SK-N-SH (cell line): ENCODE measurements around the gene RAC3. TPM values are rescaled to one million over a fixed set of nuclear protein-coding genes. Genes with fewer than 3 reads are reported as not detected.

Experiments
- CTCF ChIA-PET: fragments of 300-600, 350-600 bp; formaldehyde crosslinking; extraction: SDS; loops from one replicate; lab custom pipeline; 2021; lab: Yijun Ruan, JAX
- POLR2A ChIA-PET: fragments of 350-600 bp; sonication (Branson Sonifier 250); formaldehyde crosslinking; extraction: SDS; loops from one replicate; lab custom pipeline; 2020; ENCODE audit warnings: antibody characterized with exemption, inconsistent platforms; lab: Yijun Ruan, JAX
- DNase-seq: peaks from one replicate; pipeline ENCODE4 v3.0.0; 2012
- H2AFZ ChIP-seq: fragments of 200-600 bp; sonication (generic); 2 replicates; pipeline ENCODE4 v1.8.1; 2016; ENCODE audit warnings: antibody characterized with exemption, mild to moderate bottlenecking, low read depth
- H3F3A ChIP-seq: fragments of 200-600 bp; sonication (generic); replicated peaks from 2 replicates; pipeline ENCODE3; 2016; ENCODE audit warnings: antibody characterized with exemption, mild to moderate bottlenecking; ENCODE audit not compliant: insufficient read depth
- H3K27ac ChIP-seq, 2 experiments: fragments of 200-500 bp in 1 of 2; fragments of 200-600 bp in 1 of 2; sonication (Bioruptor generic) in 1 of 2; sonication (generic), shearing (Covaris generic) in 1 of 2; 2 replicates each; pipeline versions ENCODE4 v1.5.1 to v1.6.1; 2014 to 2016; ENCODE audit warnings: low read depth in 2 of 2, inconsistent platforms in 1 of 2, low read length in 1 of 2, mild to moderate bottlenecking in 1 of 2, mixed read lengths in 1 of 2
- H3K27me3 ChIP-seq: fragments of 200-600 bp; sonication (generic), shearing (Covaris generic); 2 replicates; pipeline ENCODE4 v1.6.1; 2016; ENCODE audit warnings: mixed run types; ENCODE audit not compliant: insufficient read depth
- H3K36me3 ChIP-seq, 2 experiments: fragments of 200-500 bp in 1 of 2; fragments of 200-600 bp in 1 of 2; sonication (Bioruptor generic) in 1 of 2; sonication (generic) in 1 of 2; replicated peaks in 1 of 2; 2 replicates each; pipeline versions ENCODE3 to v1.5.1; 2014 to 2016; ENCODE audit warnings: low read length in 1 of 2, mild to moderate bottlenecking in 1 of 2; ENCODE audit not compliant: insufficient read depth in 2 of 2, control insufficient read depth in 1 of 2
- H3K4me1 ChIP-seq, 2 experiments: fragments of 200-500 bp in 1 of 2; fragments of 200-600 bp in 1 of 2; sonication (Bioruptor generic) in 1 of 2; sonication (generic), shearing (Covaris generic) in 1 of 2; 2 replicates each; pipeline versions ENCODE4 v1.5.1 to v1.6.1; 2014 to 2016; ENCODE audit warnings: low read depth in 1 of 2, low read length in 1 of 2, mixed run types in 1 of 2; ENCODE audit not compliant: insufficient read depth in 2 of 2, control insufficient read depth in 1 of 2
- H3K4me2 ChIP-seq: fragments of 200-600 bp; sonication (generic), shearing (Covaris generic); 2 replicates; pipeline ENCODE4 v1.6.1; 2017; ENCODE audit warnings: mixed run types
- H3K4me3 ChIP-seq, 2 experiments: fragments of 200-500 bp in 1 of 2; fragments of 200-600 bp in 1 of 2; sonication (Bioruptor generic) in 1 of 2; sonication (generic), shearing (Covaris generic) in 1 of 2; 2 replicates each; pipeline versions ENCODE4 v1.5.1 to v1.8.1; 2014 to 2016; ENCODE audit warnings: low read depth in 2 of 2, inconsistent platforms in 1 of 2, low read length in 1 of 2, mild to moderate bottlenecking in 1 of 2, mixed read lengths in 1 of 2, moderate library complexity in 1 of 2
- H3K79me2 ChIP-seq: fragments of 200-600 bp; sonication (generic); 2 replicates; pipeline ENCODE4 v1.8.1; 2017; ENCODE audit warnings: mild to moderate bottlenecking; ENCODE audit not compliant: insufficient read depth
- H3K9ac ChIP-seq: fragments of 200-600 bp; sonication (generic); 2 replicates; pipeline ENCODE4 v1.6.1; 2017; ENCODE audit warnings: mixed run types
- H3K9me2 ChIP-seq: fragments of 200-600 bp; sonication (generic); 2 replicates; pipeline ENCODE4 v1.6.1; 2017; ENCODE audit warnings: mixed run types
- H3K9me3 ChIP-seq: fragments of 200-600 bp; sonication (generic); 2 replicates; pipeline ENCODE4 v1.6.1; 2017; ENCODE audit warnings: mixed run types, mild to moderate bottlenecking, moderate library complexity
- H4K20me1 ChIP-seq: fragments of 200-600 bp; sonication (generic); 2 replicates; pipeline ENCODE4 v1.6.1; 2017; ENCODE audit warnings: mild to moderate bottlenecking, mixed run types; ENCODE audit not compliant: insufficient read depth
- CHD2 ChIP-seq: fragments of 150-350 bp; IDR thresholded peaks from 2 replicates; pipeline ENCODE4 v1.6.1; 2018; ENCODE audit warnings: low read length; ENCODE audit not compliant: partially characterized antibody
- EP300 ChIP-seq, 2 experiments: IDR thresholded peaks; 2 replicates each; pipeline versions ENCODE4 v1.4.0 to v1.6.1; 2012; ENCODE audit warnings: borderline replicate concordance in 1 of 2, low read depth in 1 of 2, low read length in 1 of 2
- FOSL2 ChIP-seq: IDR thresholded peaks from 2 replicates; pipeline ENCODE4 v1.4.0; 2012; ENCODE audit warnings: low read depth, mild to moderate bottlenecking, moderate library complexity, borderline replicate concordance
- GABPA ChIP-seq: IDR thresholded peaks from 2 replicates; pipeline ENCODE4 v1.4.0; 2012; ENCODE audit warnings: low read depth, mild to moderate bottlenecking
- JUND ChIP-seq: IDR thresholded peaks from 2 replicates; pipeline ENCODE4 v1.4.0; 2012
- MEF2A ChIP-seq: IDR thresholded peaks from 2 replicates; pipeline ENCODE4 v1.4.0; 2012; ENCODE audit warnings: low read depth, borderline replicate concordance
- MXI1 ChIP-seq: IDR thresholded peaks from 2 replicates; pipeline ENCODE4 v1.6.1; 2012; ENCODE audit warnings: mild to moderate bottlenecking, low read depth, low read length, improper control_type of control experiment
- POLR2AphosphoS5 ChIP-seq: IDR thresholded peaks from 2 replicates; pipeline ENCODE4 v1.6.1; 2012; ENCODE audit warnings: low read depth, low read length
- RCOR1 ChIP-seq: fragments of 150-350 bp; IDR thresholded peaks from 2 replicates; pipeline ENCODE4 v1.6.1; 2017; ENCODE audit warnings: antibody characterized with exemption, low read length
- SIN3A ChIP-seq: IDR thresholded peaks from 2 replicates; pipeline ENCODE4 v1.6.1; 2012; ENCODE audit warnings: low read depth, mild to moderate bottlenecking, low read length, moderate library complexity, borderline replicate concordance
- SMC3 ChIP-seq: IDR thresholded peaks from 2 replicates; pipeline ENCODE4 v1.6.1; 2012; ENCODE audit warnings: low read depth, low read length, improper control_type of control experiment
- TAF1 ChIP-seq: IDR thresholded peaks from 2 replicates; pipeline ENCODE4 v1.6.1; 2012; ENCODE audit warnings: low read depth, mild to moderate bottlenecking, low read length, moderate library complexity, borderline replicate concordance
- TEAD4 ChIP-seq: IDR thresholded peaks from 2 replicates; pipeline ENCODE4 v1.4.0; 2012; ENCODE audit warnings: mild to moderate bottlenecking, borderline replicate concordance; ENCODE audit not compliant: insufficient read depth
- WGBS: methylation state at CpG from one replicate; pipeline ENCODE4 v1.1.6; 2017; ENCODE audit warnings: low lambda C conversion rate; 5-methylcytosine and 5-hydroxymethylcytosine counted together
- polyA plus RNA-seq, 3 experiments: library from polyadenylated mRNA; depleted of rRNA; stranded (reverse); fragments of >200 nt; gene quantifications; 2 replicates each; pipeline ENCODE4 v1.2.3, GENCODE V29; 2012
- TF ChIP-seq, protein P1 (sequence below): IDR thresholded peaks from 2 replicates; pipeline ENCODE4 v1.4.0; 2012; ENCODE audit warnings: low read depth, borderline replicate concordance
- TF ChIP-seq, protein P2 (sequence below): IDR thresholded peaks from 2 replicates; pipeline ENCODE4 v1.4.0; 2012; ENCODE audit warnings: low read depth

The RAC3 gene
- polyA plus RNA-seq, 1 of the 3 experiments (the other 2 are of a cell fraction): 83.6 TPM

DNA sequence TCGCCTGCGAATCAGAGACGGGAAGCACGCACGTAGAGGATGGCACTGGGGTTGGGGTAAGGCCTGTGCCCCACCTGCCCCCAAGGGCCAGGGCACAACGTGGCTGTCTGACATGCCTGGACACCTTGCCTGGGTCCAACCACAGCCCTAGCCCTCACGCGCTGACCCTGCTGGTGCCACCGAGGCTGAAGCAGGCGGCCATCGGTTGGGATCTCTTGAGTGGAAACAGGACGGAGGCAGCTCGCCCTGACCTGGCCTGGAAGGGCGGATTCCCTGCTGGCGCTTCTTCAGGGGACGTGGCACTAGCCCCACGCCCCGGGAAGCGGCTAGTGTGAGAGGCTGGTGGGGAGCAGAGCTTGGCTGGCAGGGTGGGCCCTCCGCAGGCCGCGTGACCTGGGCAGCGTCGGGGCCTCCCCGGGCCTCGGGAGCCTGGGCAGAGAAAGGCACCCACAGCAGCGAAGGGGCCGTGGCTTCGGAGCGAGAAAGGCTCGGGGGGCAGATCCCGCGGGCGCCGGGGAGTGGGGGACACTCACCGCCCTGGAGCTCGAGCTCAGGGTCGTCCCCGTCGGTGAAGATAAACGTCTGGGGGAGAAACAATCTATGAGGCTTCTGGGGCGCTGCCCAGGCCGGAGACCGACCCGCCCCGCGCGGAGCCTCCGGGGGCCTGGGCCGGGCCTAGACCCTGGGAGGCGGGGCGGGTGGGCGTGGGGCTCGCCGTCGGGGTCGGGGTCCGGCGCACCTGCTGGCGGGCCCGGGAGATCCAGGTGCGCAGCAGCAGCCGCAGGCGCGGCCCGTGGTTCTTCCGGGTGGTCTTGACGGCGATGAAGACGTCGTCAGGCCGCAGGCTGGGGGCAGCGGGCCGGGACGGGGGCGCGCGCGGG is 19.5 kb downstream of the RAC3 start:
- WGBS: 45% methylated on average over 31 of the region's 79 CpGs
- Histone ChIP-seq H3K4me1 (peaks cover 0 to 25% of the 10 kb centered on the region in 2 experiments; a peak in 2 of 4 replicates), H3F3A (peaks cover 2% of the 10 kb centered on the region), H3K27me3 (no peaks in the 10 kb centered on the region), H3K9me3 (no peaks in the 10 kb centered on the region), H3K9ac (peak overlapping the region; percentile 71), H3K79me2 (peaks cover 49% of the 10 kb centered on the region), H3K9me2 (no peaks in the 10 kb centered on the region), H3K4me2 (peak overlapping the region; percentile 92), H3K27ac (peak overlapping the region in 1 of 2 experiments; percentile 74; a peak in 1 of 4 replicates), H3K4me3 (peak overlapping the region; percentile 81 to 100), H2AFZ (peak overlapping the region; percentile 32; the same call in 1 of the 2 replicates), H4K20me1 (peaks cover 14% of the 10 kb centered on the region; the same call in 1 of the 2 replicates), H3K36me3 (peaks cover 31 to 64% of the 10 kb centered on the region in 2 experiments)
- TF ChIP-seq TEAD4: no peak
- TF ChIP-seq RCOR1: no peak
- TF ChIP-seq FOSL2: no peak
- TF ChIP-seq SMC3: no peak
- no peak for TF ChIP-seq MEF2A
- POLR2A ChIA-PET: interaction anchor here (1.0 kb wide), 1 partner anchor 9 kb away, joined by 3 read pairs; no protein-coding TSS in a partner anchor
- DNase-seq: peak; percentile 90
- CTCF ChIA-PET: interaction anchor here (0.6 to 5.1 kb wide), 8 partner anchors 11 to 91 kb away, joined by 3 to 45 read pairs (median 11); partner anchors contain the start of genes DCXR, DUS1L and RAC3

DNA sequence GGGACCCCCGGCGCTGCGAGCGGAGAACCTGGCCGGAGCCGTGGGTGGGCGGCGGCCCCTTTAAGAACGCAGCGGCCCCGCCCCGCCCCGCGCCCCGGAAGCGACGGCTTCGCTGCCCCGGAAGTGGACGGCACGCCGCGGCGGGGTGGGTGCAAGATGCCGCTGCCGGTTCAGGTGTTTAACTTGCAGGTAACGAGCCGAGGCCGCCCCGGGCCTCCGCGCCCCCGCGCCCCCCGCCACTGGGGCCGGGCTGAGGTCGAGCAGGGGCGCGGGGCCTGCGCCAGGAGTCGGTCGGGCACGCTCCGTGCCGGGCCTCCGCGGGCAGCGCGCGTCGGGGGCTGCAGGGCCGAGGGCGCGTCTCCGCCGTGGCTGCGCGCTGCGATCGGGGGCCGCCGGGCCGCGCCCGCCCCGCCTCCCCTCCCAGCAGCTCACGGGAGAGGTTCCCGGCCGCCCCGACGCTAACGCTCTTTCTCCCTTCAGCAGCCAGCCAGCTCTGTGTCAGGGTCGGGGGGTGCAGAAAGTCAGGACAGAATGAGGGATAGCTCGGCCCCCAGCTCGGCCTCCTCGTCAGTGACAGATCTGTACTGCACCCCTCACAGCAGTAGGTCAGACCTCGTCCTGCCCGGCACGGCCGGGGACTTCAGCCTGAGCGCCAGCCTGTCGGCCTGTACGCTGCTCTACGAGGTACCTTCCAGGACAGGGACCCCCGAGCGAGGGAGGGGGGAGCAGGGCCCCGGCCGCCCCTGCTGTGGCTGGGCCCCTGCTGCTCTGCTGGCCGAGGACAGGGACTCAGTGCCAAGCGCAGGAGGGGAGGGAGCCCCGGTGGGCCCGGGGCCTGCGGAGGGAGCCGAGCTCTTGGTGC is 20.5 kb downstream of the RAC3 start, which contains the start of the genes GPS1 and RFNG:
Gene GPS1 (plus strand): TSS at position 123 of the 862 bp plus-strand sequence. CDS start 34 bp downstream, at position 157.
Gene RFNG (minus strand): TSS at position 36 of the 862 bp plus-strand sequence. CDS start 45 bp downstream, outside the sequence.
- Histone ChIP-seq H3K4me3 (peak within 1 kb of the TSS; percentile 99 to 100), H3F3A (peaks cover 3% of the 10 kb centered on the region), H3K27me3 (no peaks in the 10 kb centered on the region), H3K9me2 (no peaks in the 10 kb centered on the region), H3K4me1 (peaks cover 0 to 25% of the 10 kb centered on the region in 2 experiments; a peak in 2 of 4 replicates), H3K9ac (peak within 1 kb of the TSS; percentile 95), H3K27ac (peak within 1 kb of the TSS; percentile 37 to 74; a peak in 3 of 4 replicates), H3K79me2 (peaks cover 49% of the 10 kb centered on the region), H3K9me3 (no peaks in the 10 kb centered on the region), H2AFZ (peak within 1 kb of the TSS; percentile 32; the same call in 1 of the 2 replicates), H3K4me2 (peak within 1 kb of the TSS; percentile 100), H3K36me3 (peaks cover 35 to 69% of the 10 kb centered on the region in 2 experiments), H4K20me1 (peaks cover 14% of the 10 kb centered on the region; the same call in 1 of the 2 replicates)
- ChIA-PET CTCF (interaction anchor here (0.8 to 5.1 kb wide), 9 partner anchors 12 to 182 kb away, joined by 3 to 45 read pairs (median 3); partner anchors contain the start of genes DCXR and FASN), POLR2A (interaction anchor here (0.6 to 1.0 kb wide), 4 partner anchors 8 to 21 kb away, joined by 3 to 4 read pairs (median 3); partner anchors contain the start of genes DCXR and DUS1L)
- 0% methylated on average over 2 of the region's 94 CpGs for WGBS
- TF ChIP-seq GABPA (peak; percentile 91), POLR2AphosphoS5 (peak; percentile 59), SIN3A (peak; percentile 69; the same call in 1 of the 2 replicates), MXI1 (peak; percentile 80), TAF1 (peak; percentile 61), CHD2 (peak; percentile 60), EP300 (IDR thresholded peaks at IDR 0.05; ENCODE audit: borderline replicate concordance in 1 of 2, low read depth in 1 of 2, low read length in 1 of 2) (no peak; a peak in 1 of 4 replicates), JUND (no peak)
- TF ChIP-seq, protein P1, sequence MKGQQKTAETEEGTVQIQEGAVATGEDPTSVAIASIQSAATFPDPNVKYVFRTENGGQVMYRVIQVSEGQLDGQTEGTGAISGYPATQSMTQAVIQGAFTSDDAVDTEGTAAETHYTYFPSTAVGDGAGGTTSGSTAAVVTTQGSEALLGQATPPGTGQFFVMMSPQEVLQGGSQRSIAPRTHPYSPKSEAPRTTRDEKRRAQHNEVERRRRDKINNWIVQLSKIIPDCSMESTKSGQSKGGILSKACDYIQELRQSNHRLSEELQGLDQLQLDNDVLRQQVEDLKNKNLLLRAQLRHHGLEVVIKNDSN: no peak
- TF ChIP-seq, protein P2, sequence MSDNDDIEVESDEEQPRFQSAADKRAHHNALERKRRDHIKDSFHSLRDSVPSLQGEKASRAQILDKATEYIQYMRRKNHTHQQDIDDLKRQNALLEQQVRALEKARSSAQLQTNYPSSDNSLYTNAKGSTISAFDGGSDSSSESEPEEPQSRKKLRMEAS: peak; percentile 87
- peak; percentile 99 for DNase-seq
